ENCODE measurements around the gene TMEM132A. TPM values are rescaled to one million over a fixed set of nuclear protein-coding genes. Genes with fewer than 3 reads are reported as not detected.

TMEM132A gene
- total and polyA plus RNA-seq, 9 of the 15 experiments (the other 6 are each of a cell fraction or from before 2014, with no cell fraction given), result 0.04 to 1.1 (median 0.18) TPM; not detected in 4

DNA sequence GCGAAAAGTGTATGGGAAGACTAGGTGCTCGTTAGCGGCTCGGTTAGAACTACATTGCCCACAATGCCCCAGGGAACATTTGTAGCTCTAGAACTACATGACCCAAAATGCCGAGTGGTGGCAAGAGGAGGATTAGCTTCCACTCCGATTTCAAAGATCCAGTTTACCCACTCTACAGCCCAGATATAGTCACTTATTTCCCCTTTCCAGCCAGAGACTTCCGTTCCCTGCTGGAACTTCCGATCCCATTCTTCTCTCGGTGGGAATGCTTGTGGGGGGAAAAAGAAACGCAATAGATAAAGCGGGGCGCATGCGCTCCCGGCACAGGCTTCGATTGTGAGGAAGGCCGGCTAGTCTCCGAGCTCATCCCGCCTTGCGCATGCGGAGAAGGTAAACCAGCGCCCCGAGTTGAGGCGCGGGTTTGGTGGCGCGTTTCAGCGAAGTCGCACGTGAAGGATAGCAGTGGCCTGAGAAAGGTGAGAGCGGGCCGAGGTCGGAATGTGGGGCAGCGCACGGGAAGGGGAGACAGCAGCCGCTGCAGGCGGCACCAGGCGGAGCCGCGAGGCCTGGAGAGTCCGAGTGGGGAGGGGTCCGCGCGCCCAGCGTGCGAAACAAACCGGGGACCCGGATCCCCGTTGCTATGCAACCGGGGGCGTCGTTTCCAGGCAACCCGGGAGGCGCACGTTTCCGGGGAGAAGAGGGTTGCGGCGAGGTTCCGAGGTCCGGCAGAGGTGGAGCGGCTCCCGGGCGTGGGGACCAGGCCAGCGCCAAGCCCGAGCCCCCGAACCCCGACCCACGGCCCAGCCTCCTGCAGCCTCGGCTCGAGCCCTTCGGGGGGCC, 10.2 kb upstream of the TMEM132A start, which contains the start of gene TMEM109 (continued):
- TF ChIP-seq EP400 (IDR thresholded peaks at IDR 0.05), result peak; percentile 68
- TF ChIP-seq HOXB6 (CRISPR knock-in tag; IDR thresholded peaks at IDR 0.05; ENCODE audit: borderline replicate concordance), result no peak
- TF ChIP-seq LARP7 (IDR thresholded peaks at IDR 0.05), result no peak
- TF ChIP-seq HDAC1 (IDR thresholded peaks at IDR 0.05), result peak in 1 of 2 experiments; percentile 61; a peak in 1 of 4 replicates
- TF ChIP-seq ZNF644 (tag; IDR thresholded peaks at IDR 0.05; ENCODE audit: low read depth), result peak; percentile 83
- no peak for TF ChIP-seq NR4A1 (CRISPR knock-in tag; IDR thresholded peaks at IDR 0.05)
- 0 out of 2 replicates have a peak, but pooled peaks have one; percentile 49 for TF ChIP-seq NR4A1 (tag; IDR thresholded peaks at IDR 0.05)
- TF ChIP-seq ETV5 (CRISPR knock-in tag; IDR thresholded peaks at IDR 0.05; ENCODE audit: low read depth), result peak; percentile 60; the same call in 1 of the 2 replicates
- TF ChIP-seq, protein P1, sequence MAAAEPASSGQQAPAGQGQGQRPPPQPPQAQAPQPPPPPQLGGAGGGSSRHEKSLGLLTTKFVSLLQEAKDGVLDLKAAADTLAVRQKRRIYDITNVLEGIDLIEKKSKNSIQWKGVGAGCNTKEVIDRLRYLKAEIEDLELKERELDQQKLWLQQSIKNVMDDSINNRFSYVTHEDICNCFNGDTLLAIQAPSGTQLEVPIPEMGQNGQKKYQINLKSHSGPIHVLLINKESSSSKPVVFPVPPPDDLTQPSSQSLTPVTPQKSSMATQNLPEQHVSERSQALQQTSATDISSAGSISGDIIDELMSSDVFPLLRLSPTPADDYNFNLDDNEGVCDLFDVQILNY (CRISPR knock-in tag; IDR thresholded peaks at IDR 0.05), result 0 out of 2 replicates have a peak, but pooled peaks have one; percentile 39
- peak; percentile 72; the same call in 1 of the 2 replicates for TF ChIP-seq PHF8 (IDR thresholded peaks at IDR 0.05; ENCODE audit: borderline replicate concordance, low read length)
- no peak for TF ChIP-seq CHD4 (IDR thresholded peaks at IDR 0.05; ENCODE audit: insufficient read depth, insufficient replicate concordance, low read depth, low read length, poor library complexity, severe bottlenecking)
- TF ChIP-seq, protein P2, sequence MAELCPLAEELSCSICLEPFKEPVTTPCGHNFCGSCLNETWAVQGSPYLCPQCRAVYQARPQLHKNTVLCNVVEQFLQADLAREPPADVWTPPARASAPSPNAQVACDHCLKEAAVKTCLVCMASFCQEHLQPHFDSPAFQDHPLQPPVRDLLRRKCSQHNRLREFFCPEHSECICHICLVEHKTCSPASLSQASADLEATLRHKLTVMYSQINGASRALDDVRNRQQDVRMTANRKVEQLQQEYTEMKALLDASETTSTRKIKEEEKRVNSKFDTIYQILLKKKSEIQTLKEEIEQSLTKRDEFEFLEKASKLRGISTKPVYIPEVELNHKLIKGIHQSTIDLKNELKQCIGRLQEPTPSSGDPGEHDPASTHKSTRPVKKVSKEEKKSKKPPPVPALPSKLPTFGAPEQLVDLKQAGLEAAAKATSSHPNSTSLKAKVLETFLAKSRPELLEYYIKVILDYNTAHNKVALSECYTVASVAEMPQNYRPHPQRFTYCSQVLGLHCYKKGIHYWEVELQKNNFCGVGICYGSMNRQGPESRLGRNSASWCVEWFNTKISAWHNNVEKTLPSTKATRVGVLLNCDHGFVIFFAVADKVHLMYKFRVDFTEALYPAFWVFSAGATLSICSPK (IDR thresholded peaks at IDR 0.05; ENCODE audit: borderline replicate concordance), result no peak
- TF ChIP-seq CTBP1 (IDR thresholded peaks at IDR 0.05; ENCODE audit: borderline replicate concordance), result peak; percentile 48
- TF ChIP-seq JUNB (CRISPR knock-in tag; conservative IDR thresholded peaks at IDR 0.05), result no peak
- TF ChIP-seq, protein P3, sequence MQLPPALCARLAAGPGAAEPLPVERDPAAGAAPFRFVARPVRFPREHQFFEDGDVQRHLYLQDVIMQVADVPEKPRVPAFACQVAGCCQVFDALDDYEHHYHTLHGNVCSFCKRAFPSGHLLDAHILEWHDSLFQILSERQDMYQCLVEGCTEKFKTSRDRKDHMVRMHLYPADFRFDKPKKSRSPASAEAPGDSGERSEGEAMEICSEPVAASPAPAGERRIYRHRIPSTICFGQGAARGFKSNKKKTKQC (CRISPR knock-in tag; IDR thresholded peaks at IDR 0.05), result peak; percentile 80; the same call in 1 of the 2 replicates
- TF ChIP-seq NEUROD1 (IDR thresholded peaks at IDR 0.05; ENCODE audit: borderline replicate concordance, low read depth, low read length, partially characterized antibody), result no peak
- no peak for TF ChIP-seq HNRNPH1 (optimal IDR thresholded peaks at IDR 0.05; ENCODE audit: low read depth, low read length)
- peak; percentile 77 for TF ChIP-seq MBD2 (IDR thresholded peaks at IDR 0.05; ENCODE audit: borderline replicate concordance, low read depth)
- TF ChIP-seq MYNN (IDR thresholded peaks at IDR 0.05), result peak; percentile 91
- peak; percentile 74 for TF ChIP-seq MYNN (CRISPR knock-in tag; IDR thresholded peaks at IDR 0.05)
- TF ChIP-seq NRF1 (conservative IDR thresholded peaks at IDR 0.05 in 1 of 2, IDR thresholded peaks at IDR 0.05 in 1 of 2), result peak; percentile 99
- peak; percentile 19; the same call in 1 of the 2 replicates for TF ChIP-seq CBFB (CRISPR knock-in tag; IDR thresholded peaks at IDR 0.05)
- peak; percentile 76 for TF ChIP-seq POLR2A (conservative IDR thresholded peaks at IDR 0.05)
- TF ChIP-seq CREB1 (IDR thresholded peaks at IDR 0.05), result no peak; the same call in 1 of the 2 replicates
- TF ChIP-seq CREB1 (CRISPR knock-in tag; IDR thresholded peaks at IDR 0.05), result peak; percentile 16; the same call in 1 of the 2 replicates
- TF ChIP-seq ASH1L (IDR thresholded peaks at IDR 0.05; ENCODE audit: borderline replicate concordance, low read depth, partially characterized antibody), result peak; percentile 43
- no peak for TF ChIP-seq HNRNPLL (IDR thresholded peaks at IDR 0.05; ENCODE audit: low read depth, low read length, poor library complexity, severe bottlenecking)
